HG03066 (cell line): ENCODE measurements around the gene WNT9A.

Experiments
- ATAC-seq: cut with Tn5 transposase; IDR thresholded peaks from one replicate; pipeline ENCODE4 v1.9.1; 2021; ENCODE audit warnings: low read depth; ENCODE audit not compliant: unreplicated experiment

The WNT9A gene

GRCh38 chr1:227925582-227926198 lies 22.0 kb downstream of the WNT9A start:
- ATAC-seq: no peak

GRCh38 chr1:227924833-227925574 lies 22.7 kb downstream of the WNT9A start:
- ATAC-seq: no peak

- ATAC-seq: no peak
Observed at GRCh38 chr1:227924168-227924832, 23.4 kb downstream of the WNT9A start.

- no peak for ATAC-seq
Observed at GRCh38 chr1:227923353-227924167, 24.2 kb downstream of the WNT9A start.

GRCh38 chr1:227922501-227923352 lies 25.0 kb downstream of the WNT9A start:
- ATAC-seq: no peak

DNA sequence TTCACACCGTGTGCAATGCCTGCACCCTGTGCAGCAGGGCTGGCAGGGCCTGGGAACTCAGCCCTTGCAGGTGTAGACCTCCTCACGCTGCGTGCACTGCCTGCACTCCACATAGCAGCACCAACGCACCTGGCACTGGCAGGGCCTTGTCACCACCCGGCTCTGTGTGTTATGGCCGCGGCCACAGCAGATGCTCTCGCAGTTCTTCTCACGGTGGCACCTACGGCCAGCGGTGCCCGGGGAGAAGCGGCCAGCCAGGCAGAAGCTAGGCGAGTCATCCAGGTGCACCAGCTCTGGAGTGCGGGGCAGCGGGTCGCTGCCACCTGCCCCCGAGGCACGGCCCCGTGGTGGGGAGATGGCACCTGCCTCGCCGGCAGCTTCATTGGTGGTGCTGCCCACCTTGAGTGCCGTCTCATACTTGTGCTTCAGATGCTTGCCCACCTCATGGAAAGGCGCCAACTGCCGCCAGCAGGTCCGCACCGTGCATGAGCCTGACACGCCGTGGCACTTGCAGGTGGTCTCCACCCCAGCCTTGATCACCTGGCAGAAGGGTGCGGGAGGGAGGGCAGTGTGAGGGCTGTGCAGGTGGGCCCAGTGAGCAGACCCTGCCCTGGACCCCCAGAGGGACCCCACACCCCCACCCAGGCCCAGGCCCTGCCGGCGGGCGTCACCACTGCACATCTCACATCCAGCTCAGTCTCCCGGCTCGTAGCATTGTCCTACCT lies 26.1 kb downstream of the WNT9A start:
- ATAC-seq: no peak

GRCh38 chr1:227920896-227921295 lies 26.8 kb downstream of the WNT9A start:
- ATAC-seq: no peak

DNA sequence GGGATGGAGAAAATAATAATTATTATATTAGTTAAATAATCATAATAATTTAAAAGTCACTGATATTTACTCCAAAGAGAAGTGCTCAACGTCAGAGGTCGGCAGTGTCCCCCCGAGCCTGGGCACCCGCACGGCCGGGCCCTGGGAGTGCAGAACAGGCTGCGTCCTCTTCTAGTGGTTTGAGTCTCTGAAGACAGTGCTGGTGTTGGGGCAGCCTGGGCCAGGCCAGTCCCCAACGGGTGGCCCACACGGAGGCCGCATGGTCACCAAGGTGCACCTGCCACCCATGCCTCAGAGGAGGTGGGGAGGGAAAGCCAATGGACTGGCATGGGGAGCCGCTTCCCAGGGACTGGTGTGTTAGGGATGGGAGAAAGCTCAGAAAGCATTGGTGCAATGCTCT lies 27.3 kb downstream of the WNT9A start:
- no peak for ATAC-seq

DNA sequence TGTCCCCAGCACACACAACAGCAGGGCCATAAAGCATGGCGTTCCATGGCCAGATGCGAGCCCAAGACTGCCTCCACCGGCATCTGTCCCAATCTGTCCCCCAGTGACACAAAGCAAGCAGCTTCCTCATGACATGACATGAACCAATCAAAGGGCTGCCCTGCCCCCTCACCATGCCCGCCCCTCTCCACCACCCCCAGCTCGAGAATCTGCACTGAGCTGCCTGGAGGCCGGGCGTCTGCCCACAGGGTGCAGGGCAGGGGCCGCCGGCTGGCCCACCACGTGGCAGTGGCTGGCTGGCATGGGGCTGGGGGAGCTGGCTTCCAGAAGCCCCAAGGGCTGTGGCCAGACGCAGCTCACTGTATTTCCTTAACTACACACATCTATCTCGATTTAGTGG lies 27.8 kb downstream of the WNT9A start:
- no peak for ATAC-seq

DNA sequence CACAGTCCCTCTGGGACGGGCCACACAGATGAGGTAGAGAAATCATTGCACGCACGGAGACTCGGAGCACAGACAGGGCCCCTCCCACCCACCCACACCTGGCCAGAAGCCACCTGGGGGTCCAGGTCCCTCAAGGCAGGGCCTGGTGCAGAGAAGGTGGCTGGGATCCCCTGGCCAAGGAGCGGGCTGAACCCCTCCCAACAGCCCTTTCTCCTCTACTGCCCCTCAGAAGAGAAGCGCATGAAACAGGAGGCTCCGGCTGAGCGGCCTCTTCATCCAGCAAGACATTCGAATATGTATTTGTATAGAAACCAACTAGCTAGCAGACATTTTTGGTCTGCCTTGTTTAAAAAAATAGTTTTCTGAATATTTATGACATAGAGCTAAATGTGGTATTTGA lies 29.0 kb downstream of the WNT9A start:
- ATAC-seq: no peak

GRCh38 chr1:227918083-227918700 lies 29.5 kb downstream of the WNT9A start:
- no peak for ATAC-seq

GRCh38 chr1:227917081-227917950 lies 30.4 kb downstream of the WNT9A start:
- no peak for ATAC-seq

GRCh38 chr1:227916655-227917054 lies 31.1 kb downstream of the WNT9A start:
- no peak for ATAC-seq

DNA sequence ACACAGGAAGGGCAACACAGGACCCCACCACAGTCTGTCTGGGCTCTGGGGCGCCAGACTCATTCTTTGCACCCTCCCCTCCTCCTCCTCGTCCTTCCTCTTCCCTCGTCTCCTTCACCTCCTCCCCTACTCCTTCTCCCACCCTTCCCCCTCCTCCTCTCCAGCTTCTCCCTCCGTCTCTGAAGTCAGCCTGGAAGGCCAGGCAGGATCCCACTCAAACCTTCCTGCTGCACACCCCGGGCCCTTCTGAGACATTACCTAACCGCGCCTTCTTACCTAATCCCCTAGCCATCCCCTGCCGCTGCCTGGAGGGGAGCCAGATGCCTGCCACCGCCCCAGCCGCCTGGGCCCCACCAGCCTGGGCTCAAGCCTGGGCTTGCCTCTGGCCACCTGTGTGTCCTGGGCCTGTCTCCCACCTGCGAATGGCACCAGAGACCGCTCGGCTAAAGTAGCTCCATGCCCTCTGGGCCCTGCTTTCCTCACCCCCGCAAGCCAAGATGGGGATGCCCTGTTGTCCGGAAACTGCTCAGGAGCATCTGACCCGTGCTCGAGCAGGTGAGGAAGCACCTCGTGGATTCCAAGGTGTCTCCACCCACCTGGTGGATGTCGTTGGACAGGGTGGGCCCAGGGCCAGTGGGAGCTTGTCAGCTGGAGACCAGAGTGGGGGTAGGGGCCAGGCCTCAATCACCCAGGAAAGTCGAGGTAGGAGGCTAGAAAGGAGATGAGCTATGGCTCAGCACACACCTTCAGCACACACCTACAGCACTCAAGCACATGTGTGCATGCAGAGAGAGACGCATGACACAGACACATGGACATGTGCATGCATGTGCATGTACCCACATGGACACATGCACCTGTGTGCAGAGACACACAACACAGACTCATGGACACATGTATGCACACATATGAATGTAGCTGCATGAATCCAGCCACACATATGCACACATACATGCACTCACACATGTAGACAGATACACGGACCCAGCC lies 31.9 kb downstream of the WNT9A start:
- ATAC-seq: no peak

- ATAC-seq: no peak
Observed at GRCh38 chr1:227914801-227915563, 32.8 kb downstream of the WNT9A start.
